Activated CD8-positive, alpha-beta memory T cell treated with anti-CD3 and anti-CD28 coated beads, Interleukin-2, amount 50 U/mL, for 48 hours (primary cell): ENCODE measurements around the gene HERPUD2.
"Not testable (repeated sequence)": the region's sequence is repeated elsewhere in the genome, so short reads cannot be mapped to it uniquely, and the experiment has no call there.

ENCODE experiments used
- DNase-seq: peaks from one replicate; pipeline ENCODE4 v3.0.0-alpha.2; 2020

HERPUD2 gene

GRCh38 chr7:35599061-35599460, 95.9 kb downstream of the HERPUD2 start:
- DNase-seq, result no peak

GRCh38 chr7:35596061-35596460, 98.9 kb downstream of the HERPUD2 start:
- no peak for DNase-seq

GRCh38 chr7:35593899-35594298, 101.0 kb downstream of the HERPUD2 start:
- DNase-seq, result peak; percentile 68

- no peak for DNase-seq
Observed at GRCh38 chr7:35588647-35589046, 106.3 kb downstream of the HERPUD2 start.

GRCh38 chr7:35584990-35585389, 109.9 kb downstream of the HERPUD2 start:
- DNase-seq, result no peak

GRCh38 chr7:35584533-35584932, 110.4 kb downstream of the HERPUD2 start:
- DNase-seq, result not testable (repeated sequence)
